Thymus (tissue), 11 donors: ENCODE data around the gene CNTNAP4. TPM values are rescaled to one million over a fixed set of nuclear protein-coding genes. Genes with fewer than 3 reads are reported as not detected.

Source experiments
- DNase-seq, 9 donors: peaks; one replicate each; pipeline ENCODE4 v3.0.0-alpha.2; 2013; ENCODE audit warnings: low spot score in 9 of 9, low read depth in 6 of 9, missing footprints in 1 of 9
- H3K27ac ChIP-seq, 2 donors: one replicate each; pipeline ENCODE4 v1.5.1; 2013; ENCODE audit warnings: control low read depth in 1 of 2, low read depth in 1 of 2, low read length in 1 of 2, mild to moderate bottlenecking in 1 of 2, moderate library complexity in 1 of 2
- H3K27me3 ChIP-seq, 2 donors: one replicate each; pipeline ENCODE4 v1.5.1; 2013; ENCODE audit warnings: low read length in 1 of 2; ENCODE audit not compliant: control insufficient read depth in 2 of 2, insufficient read depth in 1 of 2
- H3K36me3 ChIP-seq, 2 donors: one replicate each; pipeline ENCODE4 v1.5.1; 2013; ENCODE audit warnings: low read length in 1 of 2, mild to moderate bottlenecking in 1 of 2, moderate library complexity in 1 of 2; ENCODE audit not compliant: control insufficient read depth in 2 of 2, insufficient read depth in 2 of 2
- H3K4me1 ChIP-seq, 2 donors: one replicate each; pipeline ENCODE4 v1.5.1; 2013; ENCODE audit warnings: low read length in 2 of 2; ENCODE audit not compliant: control insufficient read depth in 2 of 2, insufficient read depth in 2 of 2
- H3K4me3 ChIP-seq, 2 donors: one replicate each; pipeline ENCODE4 v1.5.1; 2013; ENCODE audit warnings: low read length in 2 of 2, control low read depth in 1 of 2, mild to moderate bottlenecking in 1 of 2
- H3K9me3 ChIP-seq, 2 donors: one replicate each; pipeline ENCODE4 v1.5.1; 2013; ENCODE audit warnings: low read length in 1 of 2, mild to moderate bottlenecking in 1 of 2; ENCODE audit not compliant: control insufficient read depth in 2 of 2, insufficient read depth in 1 of 2
- WGBS: extraction: QIAGEN DNeasy Blood & Tissue Kit; methylation state at CpG from one replicate; pipeline ENCODE4 v1.1.7; 2013; 5-methylcytosine and 5-hydroxymethylcytosine counted together
- polyA plus RNA-seq: library from polyadenylated mRNA; stranded (reverse); fragments of 200-250 nt; gene quantifications from one replicate; pipeline ENCODE4 v1.2.3, GENCODE V29; 2013
- total RNA-seq: library from RNA; stranded (reverse); fragments of 120-200 nt; gene quantifications from one replicate; pipeline ENCODE4 v1.2.4, GENCODE V29; 2013
- donor health status: healthy.

Gene CNTNAP4
- total and polyA plus RNA-seq, 2 donors = 0.09 to 0.28 TPM

DNA sequence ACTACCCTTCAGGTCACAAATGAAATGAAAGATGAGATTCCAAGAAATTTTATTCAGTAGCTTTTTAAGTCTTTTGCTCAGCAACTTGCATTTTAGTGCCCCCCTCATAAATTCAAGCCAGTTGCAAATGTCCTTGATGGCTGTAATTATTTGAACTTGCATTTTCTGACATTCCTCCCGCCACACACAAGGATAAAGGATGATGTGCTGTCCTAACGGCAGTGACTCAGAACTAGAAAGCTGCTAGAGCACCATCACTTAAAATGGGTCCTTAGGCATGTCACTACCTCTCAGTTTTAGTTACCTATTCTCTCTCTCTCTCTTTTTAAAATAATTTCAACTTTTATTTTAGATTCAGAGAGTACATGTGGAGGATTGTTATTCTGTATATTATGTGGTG lies 306.7 kb downstream of the CNTNAP4 start:
- DNase-seq = no peak
- Histone ChIP-seq H3K27ac (no peak overlapping the region), H3K9me3 (no peaks in the 10 kb centered on the region), H3K4me3 (no peak overlapping the region), H3K4me1 (no peaks in the 10 kb centered on the region), H3K27me3 (no peaks in the 10 kb centered on the region), H3K36me3 (no peaks in the 10 kb centered on the region)
- WGBS = 90% methylated on average over 2 of the region's 2 CpGs

DNA sequence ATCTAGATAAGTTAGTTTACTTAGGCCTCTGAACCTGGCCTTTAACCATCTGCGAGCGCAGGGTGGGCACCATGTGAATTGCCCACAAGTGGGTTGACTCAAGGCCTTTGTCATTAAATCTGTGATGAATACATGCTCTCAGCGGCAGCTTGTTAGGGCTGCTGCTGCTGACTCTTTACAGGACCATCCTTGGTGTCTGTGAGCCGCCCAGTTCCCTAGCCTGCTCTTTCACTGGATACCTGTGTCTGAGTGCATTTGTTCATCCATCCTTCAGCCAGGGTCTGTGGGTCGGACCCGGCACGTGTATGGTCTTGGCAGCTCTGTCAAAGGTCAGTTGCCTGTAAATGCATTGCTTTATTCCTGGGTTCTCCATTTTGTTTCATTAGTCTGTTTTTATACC lies 321.3 kb downstream of the CNTNAP4 start:
- Histone ChIP-seq H3K27ac (no peak overlapping the region), H3K4me1 (no peaks in the 10 kb centered on the region), H3K36me3 (no peaks in the 10 kb centered on the region), H3K4me3 (no peak overlapping the region), H3K9me3 (no peaks in the 10 kb centered on the region), H3K27me3 (no peaks in the 10 kb centered on the region)
- no peak for DNase-seq
- 98% methylated on average over 7 of the region's 7 CpGs for WGBS

GRCh38 chr16:76607317-76607716 lies 330.1 kb downstream of the CNTNAP4 start:
- Histone ChIP-seq H3K9me3 (no peaks in the 10 kb centered on the region), H3K36me3 (no peaks in the 10 kb centered on the region), H3K4me1 (no peaks in the 10 kb centered on the region), H3K4me3 (no peak overlapping the region), H3K27me3 (no peaks in the 10 kb centered on the region), H3K27ac (no peak overlapping the region)
- no peak for DNase-seq
- WGBS = 95% methylated on average over 4 of the region's 4 CpGs
